Activated CD4-positive, alpha-beta T cell treated with anti-CD3 and anti-CD28 coated beads for 4 hours (primary cell): ENCODE data around the gene G6PC3.

ENCODE experiments used
- DNase-seq, 2 donors: peaks; one replicate each; pipeline ENCODE4 v3.0.0-alpha.2; 2020

The G6PC3 gene

DNA sequence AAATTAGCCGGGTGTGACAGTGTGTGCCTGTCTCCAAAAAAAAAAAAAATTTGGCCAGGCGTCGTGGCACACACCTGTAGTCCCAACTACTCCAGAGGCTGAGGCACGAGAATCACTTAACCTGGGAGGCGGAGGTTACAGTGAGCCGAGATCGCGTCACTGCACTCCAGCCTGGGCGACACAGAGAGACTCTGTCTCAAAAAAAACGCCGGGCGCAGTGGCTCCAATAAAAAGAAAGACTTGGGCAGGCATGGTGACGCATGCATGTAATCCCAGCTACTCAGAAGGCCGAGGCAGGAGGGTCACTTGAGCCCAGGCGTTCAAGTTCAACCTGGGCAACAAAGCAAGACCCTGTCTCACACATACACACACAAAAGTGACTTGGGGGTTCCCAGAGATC, 7.7 kb upstream of the G6PC3 start:
- no peak for DNase-seq

DNA sequence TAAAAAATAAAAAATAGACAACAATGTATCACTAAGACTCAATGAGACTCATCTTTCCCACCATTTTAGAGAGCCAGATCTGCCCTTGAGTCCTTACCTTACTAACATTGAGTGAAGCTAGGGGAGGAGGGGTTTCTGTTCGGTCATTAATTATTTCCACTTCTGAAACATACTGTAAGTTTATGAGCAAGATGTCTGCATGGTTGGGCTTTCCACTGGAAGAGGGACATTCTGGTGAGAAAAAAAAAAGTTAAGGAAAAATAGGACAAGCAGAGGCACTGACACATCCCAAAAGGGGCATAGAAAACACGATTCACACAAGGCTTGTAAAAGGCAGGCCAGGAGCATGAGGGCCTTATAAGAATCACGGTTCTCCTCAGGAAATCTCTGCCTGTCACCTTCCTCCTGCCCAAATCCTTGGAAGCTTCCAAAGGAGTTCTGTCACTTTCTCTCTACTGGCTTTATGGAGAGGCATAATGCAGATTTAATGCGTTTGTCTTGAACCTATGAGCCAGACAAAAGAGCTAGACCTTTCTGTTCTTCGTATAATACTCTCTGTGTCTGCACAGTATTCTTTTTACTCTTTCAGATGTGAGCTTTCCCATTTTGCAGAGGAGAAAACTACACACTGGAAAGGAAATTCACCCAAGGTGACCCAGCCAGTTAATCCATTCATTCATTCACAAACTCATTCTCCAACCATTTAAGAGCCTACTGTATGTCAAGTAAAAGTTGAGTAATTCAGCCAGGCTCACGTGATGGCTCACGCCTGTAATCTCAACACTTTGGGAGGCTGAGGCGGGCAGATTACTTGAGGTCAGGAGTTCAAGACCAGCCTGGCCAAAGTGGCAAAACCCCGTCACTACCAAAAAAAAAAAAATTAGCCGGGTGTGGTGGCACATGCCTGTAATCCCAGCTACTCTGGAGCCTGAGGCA, 6.6 kb upstream of the G6PC3 start:
- no peak for DNase-seq

GRCh38 chr17:44065668-44066203, 4.8 kb upstream of the G6PC3 start:
- no peak for DNase-seq

DNA sequence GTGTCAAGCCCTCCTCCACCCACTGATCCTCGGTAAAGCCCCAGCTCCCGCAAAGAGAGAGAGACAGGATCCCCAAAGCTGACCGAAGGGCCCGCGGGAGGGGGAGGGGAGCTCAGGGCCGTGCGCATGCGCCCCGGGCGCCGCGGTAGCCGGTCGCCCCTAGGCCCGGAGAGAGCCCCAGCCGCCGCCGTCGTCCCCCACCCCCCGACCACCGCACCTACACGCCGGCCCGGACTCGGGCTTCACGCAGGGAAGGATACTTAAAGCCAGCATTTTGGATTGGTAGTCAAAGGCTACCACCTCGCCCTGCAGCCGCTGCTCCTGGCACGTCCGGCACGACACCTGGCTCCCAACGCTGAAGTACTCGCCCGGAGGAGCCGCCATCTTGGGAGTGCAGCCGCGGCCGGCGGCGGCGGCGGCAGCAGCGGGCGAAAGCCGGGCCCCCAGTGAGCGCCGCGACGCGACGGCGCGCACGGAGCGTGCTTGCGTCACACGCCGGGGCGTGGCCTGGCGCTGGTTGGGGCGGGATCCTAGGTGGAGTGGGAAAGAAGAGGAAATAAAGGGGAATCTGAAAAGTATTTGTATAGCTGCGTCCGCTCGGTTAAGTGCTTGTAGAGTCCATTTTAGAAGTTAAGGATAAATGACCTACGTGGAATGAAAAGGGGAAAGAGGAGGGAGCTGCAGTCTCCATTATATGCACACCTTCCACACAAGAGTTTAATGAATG, 4.2 kb upstream of the G6PC3 start, which contains the start of gene LSM12:
LSM12 (minus strand) TSS at position 468 of the 727 bp plus-strand sequence; CDS start at position 384, 84 bp downstream.
- DNase-seq = peak; percentile 83 to 89

- DNase-seq = no peak
Observed at GRCh38 chr17:44067545-44067940, 3.0 kb upstream of the G6PC3 start.

- DNase-seq = no peak
Observed at GRCh38 chr17:44069974-44070454, 521 bp upstream of the G6PC3 start.

DNA sequence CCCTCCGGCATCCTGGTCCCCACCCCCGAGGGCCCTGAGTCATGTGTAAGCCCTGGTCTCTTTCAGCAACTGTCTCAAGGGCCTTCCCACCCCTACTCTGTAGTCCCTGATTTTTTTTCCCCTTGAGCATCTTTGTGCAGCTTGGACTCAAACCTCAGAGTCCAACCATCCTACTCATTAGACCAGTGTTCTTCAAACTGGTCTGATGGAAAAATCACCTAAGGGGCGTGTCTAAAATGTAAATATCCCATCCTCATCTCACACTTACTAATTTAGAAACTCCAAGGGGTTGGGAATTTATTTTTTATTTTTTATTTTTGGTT, 624 bp downstream of the G6PC3 start:
- DNase-seq = peak; percentile 67 to 70

DNA sequence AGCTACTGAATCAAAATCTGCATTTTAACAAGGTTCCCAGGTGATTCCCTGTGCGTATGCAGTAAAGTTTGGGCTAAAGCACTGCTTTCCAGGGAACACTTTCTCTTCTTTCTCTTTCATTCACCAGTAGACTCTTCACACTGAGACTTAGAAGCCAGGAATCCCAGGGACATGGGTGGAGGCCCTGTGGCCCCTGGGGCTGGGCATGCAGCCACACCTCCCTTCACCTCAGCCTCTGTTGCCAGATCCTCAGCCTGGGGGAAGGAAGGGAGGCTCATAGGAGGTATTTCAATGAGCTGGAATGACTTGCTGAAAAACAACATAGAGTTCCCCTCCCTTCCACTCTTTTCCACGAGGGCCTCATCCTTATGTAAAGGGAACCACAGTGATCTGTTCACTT, 1.2 kb downstream of the G6PC3 start:
- no peak for DNase-seq

DNA sequence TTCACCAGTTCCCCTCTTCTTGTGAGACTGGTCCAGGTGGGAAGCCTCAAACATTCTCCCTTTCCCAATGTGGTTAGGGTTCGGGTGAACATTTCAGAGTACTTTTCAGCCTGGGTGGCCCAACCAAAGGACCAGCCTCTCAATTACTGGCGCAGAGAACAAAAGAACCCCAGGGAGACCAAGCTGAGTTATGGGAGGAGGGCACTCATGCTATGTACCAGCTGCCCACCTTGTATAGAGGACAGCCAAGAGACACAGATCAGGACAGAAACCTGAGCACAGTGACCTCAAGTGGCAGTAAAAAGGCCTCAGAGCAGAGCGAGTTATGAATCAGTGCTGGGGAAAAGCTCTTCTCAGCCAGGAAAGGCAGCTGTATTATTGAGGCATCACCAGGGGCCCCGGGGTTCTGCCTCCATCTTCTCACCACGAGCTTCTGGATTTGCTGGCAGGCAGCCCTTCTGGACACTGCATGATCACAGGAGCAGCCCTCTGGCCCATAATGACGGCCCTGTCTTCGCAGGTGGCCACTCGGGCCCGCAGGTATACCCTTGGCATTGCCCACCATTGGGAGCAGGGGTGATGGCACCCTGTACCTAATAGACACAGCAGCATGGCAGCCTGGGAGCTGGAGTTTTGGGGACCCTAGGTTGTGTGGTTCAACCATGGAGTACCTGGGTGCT, 3.8 kb downstream of the G6PC3 start:
- no peak for DNase-seq

GRCh38 chr17:44074911-44075285, 4.4 kb downstream of the G6PC3 start:
- DNase-seq = no peak

GRCh38 chr17:44075598-44076293, 5.2 kb downstream of the G6PC3 start:
- no peak for DNase-seq

GRCh38 chr17:44076716-44077594, 6.4 kb downstream of the G6PC3 start:
- no peak for DNase-seq

DNA sequence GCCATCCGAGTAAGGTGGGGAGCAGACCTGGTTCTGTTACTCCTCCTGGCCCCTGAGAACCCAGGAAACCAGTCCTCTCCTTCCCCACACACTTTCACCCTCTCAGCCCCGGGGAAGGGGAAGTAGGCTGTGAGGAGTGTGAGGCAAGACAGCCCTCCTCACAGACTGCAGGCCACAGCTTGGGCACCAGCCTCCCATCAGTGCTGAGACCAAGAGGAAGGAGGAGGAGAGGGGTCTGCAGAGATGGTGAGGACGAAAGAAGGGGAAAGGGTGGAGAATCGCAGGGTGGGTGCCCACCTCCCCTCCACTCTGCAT, 7.0 kb downstream of the G6PC3 start:
- no peak for DNase-seq

DNA sequence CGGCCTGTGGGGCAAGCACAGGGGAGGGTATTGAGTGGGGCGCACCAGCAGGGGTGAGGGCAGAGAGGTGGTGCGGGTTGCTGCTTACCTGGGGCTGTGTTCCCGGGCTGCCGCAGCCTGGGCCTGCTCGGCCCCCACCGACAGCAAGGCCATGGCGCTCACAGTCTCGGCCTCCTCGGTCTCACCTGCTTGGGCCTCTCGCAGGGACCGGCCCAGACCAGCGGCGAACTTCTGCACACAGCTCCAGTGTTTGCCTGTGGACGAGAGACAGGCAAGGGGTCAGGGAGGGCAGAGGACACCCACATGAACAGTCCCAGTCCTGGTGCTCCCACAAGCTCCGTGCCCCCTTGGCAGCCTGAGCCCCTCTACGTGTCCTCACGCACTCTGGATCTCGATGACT, 7.9 kb downstream of the G6PC3 start:
- DNase-seq = no peak

GRCh38 chr17:44079877-44080821, 9.6 kb downstream of the G6PC3 start:
- DNase-seq = no peak

GRCh38 chr17:44081681-44082080, 11.1 kb downstream of the G6PC3 start:
- DNase-seq = no peak

DNA sequence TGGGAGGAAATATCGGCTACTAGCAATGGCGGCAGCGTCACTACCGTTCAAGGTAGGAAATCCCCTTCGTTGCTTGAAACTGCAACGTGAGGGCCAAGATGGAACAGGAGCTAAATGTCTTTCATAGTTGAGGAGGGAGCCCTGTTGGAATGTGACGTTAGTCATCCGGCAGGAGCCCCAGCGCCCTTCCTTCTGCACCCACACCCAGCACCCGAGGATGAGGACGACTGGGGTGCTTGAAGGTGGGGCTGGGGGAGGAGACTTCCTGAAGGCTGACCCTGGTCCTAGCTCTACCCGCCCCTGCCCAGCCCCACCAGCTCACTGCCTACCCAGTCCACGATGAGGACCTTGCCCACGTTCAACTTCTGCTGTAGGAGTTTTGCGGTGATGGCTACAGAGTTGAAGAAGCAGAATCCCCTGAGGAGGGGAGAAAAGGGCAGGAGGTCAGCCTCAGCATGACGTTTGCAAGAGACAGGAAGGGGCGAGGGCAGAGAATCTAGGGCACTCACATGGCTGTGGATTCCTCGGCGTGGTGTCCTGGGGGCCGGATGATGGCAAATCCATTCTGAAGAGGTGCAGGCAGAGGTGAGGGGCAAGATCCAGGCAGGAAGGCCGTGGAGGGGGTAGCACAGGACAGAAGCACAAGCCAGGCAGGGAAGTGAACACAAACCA, 11.9 kb downstream of the G6PC3 start:
- no peak for DNase-seq

DNA sequence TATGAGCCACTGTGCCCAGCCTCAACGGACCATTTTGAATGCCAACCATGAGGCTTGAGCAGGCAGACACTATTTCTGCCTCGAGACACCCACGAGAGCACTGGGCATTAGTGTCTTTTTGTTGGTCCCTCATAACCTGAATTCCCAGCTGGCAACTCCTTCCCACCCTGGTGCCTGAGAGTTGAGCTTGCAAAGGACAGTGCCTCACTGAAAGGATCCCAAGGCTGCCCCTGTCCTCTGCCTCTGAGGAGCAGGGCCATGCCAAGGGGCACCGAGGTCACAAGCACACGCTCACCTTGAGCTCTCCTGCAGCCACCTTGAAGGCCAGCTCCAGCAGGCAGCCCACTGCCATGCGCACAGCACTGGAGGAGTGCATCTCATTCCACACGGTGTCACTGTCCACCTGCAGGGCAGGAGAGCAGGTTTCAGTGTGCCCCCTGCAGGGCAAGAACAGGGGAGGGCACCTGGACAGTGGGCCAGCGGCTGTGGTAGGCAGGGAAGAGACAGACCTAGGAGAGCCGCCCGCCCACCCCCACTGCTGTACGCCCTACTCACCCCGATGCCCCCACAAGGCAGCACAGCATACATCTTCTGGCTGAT, 12.8 kb downstream of the G6PC3 start:
- DNase-seq = no peak

DNA sequence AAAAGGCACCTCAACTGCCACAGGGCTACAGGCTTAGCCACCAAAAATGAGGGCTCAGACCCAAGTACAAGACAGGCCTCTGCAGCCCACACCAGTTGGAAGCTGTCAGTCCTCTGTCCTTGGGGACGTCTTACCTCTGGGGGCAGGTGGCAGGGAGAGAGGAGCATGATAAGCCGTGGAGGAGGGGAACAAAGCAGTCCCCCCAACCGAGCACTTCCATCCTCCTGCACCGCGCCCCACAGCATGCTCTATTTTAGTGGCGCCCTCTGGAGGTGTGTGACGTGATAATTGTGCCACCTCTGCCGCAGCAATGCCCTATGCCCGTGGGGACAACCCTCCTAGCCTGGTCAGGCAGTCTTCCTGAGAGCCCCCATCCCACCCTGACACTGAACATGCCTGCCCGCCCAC, 13.6 kb downstream of the G6PC3 start:
- peak in 1 of 2 donors; percentile 19 for DNase-seq
